HEK293 (cell line): ENCODE measurements around the gene PTPN4.

Source experiments
- CTCF ChIA-PET: fragments of 350-600 bp; formaldehyde crosslinking; extraction: SDS; loops from one replicate; lab custom pipeline; 2021; ENCODE audit warnings: antibody characterized with exemption; lab: Yijun Ruan, JAX
- POLR2A ChIA-PET: fragments of 300-600 bp; formaldehyde crosslinking; extraction: SDS; loops from one replicate; lab custom pipeline; 2020; ENCODE audit warnings: antibody characterized with exemption, inconsistent platforms; lab: Yijun Ruan, JAX
- H3K27ac ChIP-seq: fragments of 200-500 bp; sonication (Bioruptor generic); 2 replicates; pipeline ENCODE4 v1.5.1; 2014; ENCODE audit warnings: low read depth, low read length, control low read depth, inconsistent platforms; ENCODE audit errors: extremely low read depth
- H3K36me3 ChIP-seq, 2 experiments: fragments of 200-500 bp in 1 of 2; sonication (Bioruptor generic) in 1 of 2; 1 replicate in 1 of 2; 2 replicates in 1 of 2; pipeline ENCODE4 v1.5.1; 2014 to 2017; ENCODE audit warnings: inconsistent platforms in 2 of 2, low read length in 2 of 2; ENCODE audit not compliant: control insufficient read depth in 2 of 2, insufficient read depth in 1 of 2
- H3K4me1 ChIP-seq: fragments of 200-500 bp; sonication (Bioruptor generic); 2 replicates; pipeline ENCODE4 v1.5.1; 2014; ENCODE audit warnings: mild to moderate bottlenecking, low read length, inconsistent platforms; ENCODE audit not compliant: control insufficient read depth, insufficient read depth
- H3K4me3 ChIP-seq: 2 replicates; pipeline ENCODE4 v1.5.1; 2011; ENCODE audit warnings: low read depth, mild to moderate bottlenecking, control low read depth, low read length, moderate library complexity
- H3K9me3 ChIP-seq: fragments of 200-500 bp; sonication (Bioruptor generic); 2 replicates; pipeline ENCODE4 v1.5.1; 2014; ENCODE audit warnings: low read depth, low read length, inconsistent platforms; ENCODE audit not compliant: control insufficient read depth, insufficient read depth
- AEBP2 ChIP-seq: fragments of 450-650 bp; formaldehyde crosslinking; IDR thresholded peaks from 2 replicates; pipeline ENCODE4 v1.5.1; 2016; ENCODE audit warnings: missing biosample characterization, missing genetic modification characterization, borderline replicate concordance
- EGR2 ChIP-seq: fragments of 450-650 bp; formaldehyde crosslinking; IDR thresholded peaks from 2 replicates; pipeline ENCODE4 v1.5.1; 2016; ENCODE audit warnings: low read depth, missing biosample characterization, missing genetic modification characterization
- GLI4 ChIP-seq: fragments of 450-650 bp; formaldehyde crosslinking; IDR thresholded peaks from 2 replicates; pipeline ENCODE4 v1.5.1; 2016; ENCODE audit warnings: missing biosample characterization, missing genetic modification characterization
- INSM2 ChIP-seq: fragments of 450-650 bp; formaldehyde crosslinking; IDR thresholded peaks from 2 replicates; pipeline ENCODE4 v1.5.1; 2016; ENCODE audit warnings: missing biosample characterization, missing genetic modification characterization
- OSR2 ChIP-seq: fragments of 450-650 bp; formaldehyde crosslinking; IDR thresholded peaks from 2 replicates; pipeline ENCODE4 v1.5.1; 2016; ENCODE audit warnings: missing biosample characterization, missing genetic modification characterization
- PRDM1 ChIP-seq: fragments of 450-650 bp; formaldehyde crosslinking; IDR thresholded peaks from 2 replicates; pipeline ENCODE4; 2016; ENCODE audit warnings: missing biosample characterization, missing genetic modification characterization
- SCRT2 ChIP-seq: fragments of 450-650 bp; formaldehyde crosslinking; IDR thresholded peaks from 2 replicates; pipeline ENCODE4 v1.5.1; 2016; ENCODE audit warnings: missing biosample characterization, missing genetic modification characterization
- YY1 ChIP-seq: fragments of 450-650 bp; formaldehyde crosslinking; IDR thresholded peaks from 2 replicates; pipeline ENCODE4 v1.5.1; 2018; ENCODE audit warnings: missing biosample characterization, missing genetic modification characterization
- YY2 ChIP-seq: fragments of 450-650 bp; formaldehyde crosslinking; IDR thresholded peaks from 2 replicates; pipeline ENCODE4 v1.5.1; 2016; ENCODE audit warnings: missing biosample characterization, missing genetic modification characterization
- ZBTB17 ChIP-seq: fragments of 450-650 bp; formaldehyde crosslinking; IDR thresholded peaks from 2 replicates; pipeline ENCODE4 v1.5.1; 2016; ENCODE audit warnings: missing biosample characterization, missing genetic modification characterization
- ZBTB21 ChIP-seq: fragments of 450-650 bp; formaldehyde crosslinking; IDR thresholded peaks from 2 replicates; pipeline ENCODE4 v1.5.1; 2017; ENCODE audit warnings: missing biosample characterization, missing genetic modification characterization
- ZBTB48 ChIP-seq: fragments of 450-650 bp; formaldehyde crosslinking; IDR thresholded peaks from 2 replicates; pipeline ENCODE4 v1.5.1; 2016; ENCODE audit warnings: missing biosample characterization, missing genetic modification characterization
- ZBTB6 ChIP-seq: fragments of 450-650 bp; formaldehyde crosslinking; IDR thresholded peaks from 2 replicates; pipeline ENCODE4 v1.5.1; 2017; ENCODE audit warnings: missing biosample characterization, missing genetic modification characterization
- ZFHX2 ChIP-seq: fragments of 450-650 bp; formaldehyde crosslinking; conservative IDR thresholded peaks from 2 replicates; pipeline ENCODE4 v1.5.1; 2016; ENCODE audit warnings: missing biosample characterization, missing genetic modification characterization
- ZNF133 ChIP-seq: fragments of 450-650 bp; formaldehyde crosslinking; IDR thresholded peaks from 2 replicates; pipeline ENCODE4 v1.5.1; 2016; ENCODE audit warnings: missing biosample characterization, missing genetic modification characterization
- ZNF155 ChIP-seq: fragments of 450-650 bp; formaldehyde crosslinking; IDR thresholded peaks from 2 replicates; pipeline ENCODE4 v1.5.1; 2016; ENCODE audit warnings: missing biosample characterization, missing genetic modification characterization
- ZNF157 ChIP-seq: fragments of 450-650 bp; formaldehyde crosslinking; IDR thresholded peaks from 2 replicates; pipeline ENCODE4 v1.5.1; 2016; ENCODE audit warnings: missing biosample characterization, missing genetic modification characterization
- ZNF16 ChIP-seq: fragments of 450-650 bp; formaldehyde crosslinking; IDR thresholded peaks from 2 replicates; pipeline ENCODE4 v1.5.1; 2016; ENCODE audit warnings: low read depth, missing biosample characterization, missing genetic modification characterization
- ZNF248 ChIP-seq: fragments of 450-650 bp; formaldehyde crosslinking; IDR thresholded peaks from 2 replicates; pipeline ENCODE4 v1.5.1; 2017; ENCODE audit warnings: missing biosample characterization, missing genetic modification characterization
- ZNF302 ChIP-seq: fragments of 450-650 bp; formaldehyde crosslinking; IDR thresholded peaks from 2 replicates; pipeline ENCODE4 v1.5.1; 2016; ENCODE audit warnings: missing biosample characterization, missing genetic modification characterization, low read depth
- ZNF341 ChIP-seq: fragments of 450-650 bp; formaldehyde crosslinking; IDR thresholded peaks from 2 replicates; pipeline ENCODE4; 2016; ENCODE audit warnings: low read depth, missing biosample characterization, missing genetic modification characterization
- ZNF37A ChIP-seq: fragments of 450-650 bp; IDR thresholded peaks from 2 replicates; pipeline ENCODE4 v1.5.1; 2018; ENCODE audit warnings: missing biosample characterization, missing genetic modification characterization
- ZNF610 ChIP-seq: fragments of 450-650 bp; formaldehyde crosslinking; IDR thresholded peaks from 2 replicates; pipeline ENCODE4 v1.5.1; 2016; ENCODE audit warnings: missing biosample characterization, missing genetic modification characterization, borderline replicate concordance
- ZNF677 ChIP-seq: fragments of 450-650 bp; IDR thresholded peaks from 2 replicates; pipeline ENCODE4 v1.5.0; 2018; ENCODE audit warnings: missing biosample characterization, mild to moderate bottlenecking, missing genetic modification characterization, moderate library complexity
- ZSCAN5A ChIP-seq: fragments of 450-650 bp; formaldehyde crosslinking; IDR thresholded peaks from 2 replicates; pipeline ENCODE4 v1.5.1; 2016; ENCODE audit warnings: missing biosample characterization, missing genetic modification characterization
- TF ChIP-seq, protein P1 (sequence below): fragments of 450-650 bp; formaldehyde crosslinking; IDR thresholded peaks from 2 replicates; pipeline ENCODE4 v1.5.1; 2016; ENCODE audit warnings: missing biosample characterization, missing genetic modification characterization
- TF ChIP-seq, protein P2 (sequence below): fragments of 450-650 bp; formaldehyde crosslinking; IDR thresholded peaks from 2 replicates; pipeline ENCODE4 v1.5.1; 2017; ENCODE audit warnings: missing biosample characterization, mild to moderate bottlenecking, missing genetic modification characterization, moderate library complexity

The PTPN4 gene

GRCh38 chr2:119837350-119837749, 77.6 kb downstream of the PTPN4 start (continued):
- TF ChIP-seq EGR2 (tag by site-specific recombination) (no peak), OSR2 (tag by site-specific recombination) (no peak), YY1 (tag by site-specific recombination) (no peak), ZNF16 (tag by site-specific recombination) (no peak), YY2 (tag by site-specific recombination) (no peak)

- Histone ChIP-seq H3K4me3 (no peak overlapping the region), H3K36me3 (no peaks in the 10 kb centered on the region), H3K27ac (no peak overlapping the region), H3K4me1 (peaks cover 16% of the 10 kb centered on the region), H3K9me3 (no peaks in the 10 kb centered on the region)
- CTCF ChIA-PET: no interaction called here
- POLR2A ChIA-PET: no interaction called here
- TF ChIP-seq ZNF157 (tag by site-specific recombination) (no peak), PRDM1 (tag by site-specific recombination) (no peak), ZBTB6 (tag by site-specific recombination) (no peak), ZBTB48 (tag by site-specific recombination) (no peak), AEBP2 (tag by site-specific recombination) (no peak), ZBTB17 (no peak), ZSCAN5A (tag by site-specific recombination) (no peak), ZFHX2 (tag by site-specific recombination) (no peak), ZNF133 (tag by site-specific recombination) (no peak), ZBTB21 (tag by site-specific recombination) (no peak), ZNF155 (tag by site-specific recombination) (no peak), ZNF677 (tag by site-specific recombination) (no peak), ZNF248 (tag by site-specific recombination) (no peak)
- TF ChIP-seq, protein P1, sequence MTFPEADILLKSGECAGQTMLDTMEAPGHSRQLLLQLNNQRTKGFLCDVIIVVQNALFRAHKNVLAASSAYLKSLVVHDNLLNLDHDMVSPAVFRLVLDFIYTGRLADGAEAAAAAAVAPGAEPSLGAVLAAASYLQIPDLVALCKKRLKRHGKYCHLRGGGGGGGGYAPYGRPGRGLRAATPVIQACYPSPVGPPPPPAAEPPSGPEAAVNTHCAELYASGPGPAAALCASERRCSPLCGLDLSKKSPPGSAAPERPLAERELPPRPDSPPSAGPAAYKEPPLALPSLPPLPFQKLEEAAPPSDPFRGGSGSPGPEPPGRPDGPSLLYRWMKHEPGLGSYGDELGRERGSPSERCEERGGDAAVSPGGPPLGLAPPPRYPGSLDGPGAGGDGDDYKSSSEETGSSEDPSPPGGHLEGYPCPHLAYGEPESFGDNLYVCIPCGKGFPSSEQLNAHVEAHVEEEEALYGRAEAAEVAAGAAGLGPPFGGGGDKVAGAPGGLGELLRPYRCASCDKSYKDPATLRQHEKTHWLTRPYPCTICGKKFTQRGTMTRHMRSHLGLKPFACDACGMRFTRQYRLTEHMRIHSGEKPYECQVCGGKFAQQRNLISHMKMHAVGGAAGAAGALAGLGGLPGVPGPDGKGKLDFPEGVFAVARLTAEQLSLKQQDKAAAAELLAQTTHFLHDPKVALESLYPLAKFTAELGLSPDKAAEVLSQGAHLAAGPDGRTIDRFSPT (tag by site-specific recombination): no peak
Observed at GRCh38 chr2:119837759-119838158, 78.0 kb downstream of the PTPN4 start.

DNA sequence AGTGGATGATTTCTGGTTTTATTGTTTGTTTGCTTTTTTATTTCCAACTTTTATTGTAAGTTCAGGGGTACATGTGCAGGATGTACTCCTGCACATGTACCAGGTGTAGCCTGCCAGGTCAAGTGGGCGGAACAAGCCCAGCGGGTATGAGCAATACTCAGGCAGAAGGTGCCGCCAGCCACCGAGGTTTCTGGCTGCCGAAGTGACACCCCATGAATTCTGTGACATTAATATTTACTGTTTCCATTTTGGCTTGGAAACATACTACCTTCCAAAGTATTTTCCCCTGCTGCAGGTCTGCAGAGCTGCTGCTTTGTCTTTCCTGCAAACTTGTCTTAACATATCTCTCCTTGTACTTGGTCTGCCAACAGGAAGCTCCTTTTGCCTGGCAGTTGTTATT, 78.5 kb downstream of the PTPN4 start:
- Histone ChIP-seq H3K36me3 (no peaks in the 10 kb centered on the region), H3K4me3 (no peak overlapping the region)
- CTCF ChIA-PET: no interaction called here
- no peak for TF ChIP-seq GLI4 (tag by site-specific recombination)
- TF ChIP-seq, protein P2, sequence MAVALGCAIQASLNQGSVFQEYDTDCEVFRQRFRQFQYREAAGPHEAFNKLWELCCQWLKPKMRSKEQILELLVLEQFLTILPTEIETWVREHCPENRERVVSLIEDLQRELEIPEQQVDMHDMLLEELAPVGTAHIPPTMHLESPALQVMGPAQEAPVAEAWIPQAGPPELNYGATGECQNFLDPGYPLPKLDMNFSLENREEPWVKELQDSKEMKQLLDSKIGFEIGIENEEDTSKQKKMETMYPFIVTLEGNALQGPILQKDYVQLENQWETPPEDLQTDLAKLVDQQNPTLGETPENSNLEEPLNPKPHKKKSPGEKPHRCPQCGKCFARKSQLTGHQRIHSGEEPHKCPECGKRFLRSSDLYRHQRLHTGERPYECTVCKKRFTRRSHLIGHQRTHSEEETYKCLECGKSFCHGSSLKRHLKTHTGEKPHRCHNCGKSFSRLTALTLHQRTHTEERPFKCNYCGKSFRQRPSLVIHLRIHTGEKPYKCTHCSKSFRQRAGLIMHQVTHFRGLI (tag by site-specific recombination): no peak
- TF ChIP-seq ZNF610 (tag by site-specific recombination): no peak
- TF ChIP-seq SCRT2: no peak
- no peak for TF ChIP-seq ZNF37A (tag by site-specific recombination)
- no peak for TF ChIP-seq ZNF302 (tag by site-specific recombination)
- no peak for TF ChIP-seq ZNF341 (tag by site-specific recombination)
- TF ChIP-seq INSM2: no peak
- TF ChIP-seq, all 188 proteins: peak for 0
- POLR2A ChIA-PET: no interaction called here
- Histone ChIP-seq H3K4me1 (peaks cover 16% of the 10 kb centered on the region), H3K27ac (0 out of 2 replicates have a peak overlapping the region, but pooled peaks have one; percentile 11), H3K9me3 (no peaks in the 10 kb centered on the region)
